NCI-H146 treated with DMSO at 0.1 percent for 48 hours (cell line): ENCODE results near the gene USP32.

ENCODE experiments used
- DNase-seq: peaks from one replicate; lab custom pipeline; 2025; ENCODE audit not compliant: unreplicated experiment; lab: John Stamatoyannopoulos, UW

The USP32 gene

DNA sequence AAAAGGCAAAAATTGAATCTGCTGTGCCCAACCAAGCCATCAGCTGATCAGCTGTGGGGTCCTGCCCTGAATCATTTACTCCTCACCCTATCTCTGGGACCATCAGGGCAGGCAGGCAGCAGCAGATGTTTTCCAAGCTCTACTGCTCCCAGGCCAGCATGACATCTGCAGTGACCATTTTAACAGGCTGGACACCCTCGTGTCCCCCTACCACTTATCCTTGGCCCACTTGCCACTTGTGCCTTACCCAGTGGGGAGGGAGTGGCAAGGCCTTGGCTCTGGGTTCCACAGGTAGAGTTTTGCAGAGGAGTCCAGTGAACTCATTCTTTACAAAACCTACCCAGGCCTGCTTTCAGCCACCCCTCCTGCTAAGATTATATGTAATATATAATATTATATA lies 254.2 kb downstream of the USP32 start:
- no peak for DNase-seq

- no peak for DNase-seq
Observed at GRCh38 chr17:60135951-60136666, 255.8 kb downstream of the USP32 start.

DNA sequence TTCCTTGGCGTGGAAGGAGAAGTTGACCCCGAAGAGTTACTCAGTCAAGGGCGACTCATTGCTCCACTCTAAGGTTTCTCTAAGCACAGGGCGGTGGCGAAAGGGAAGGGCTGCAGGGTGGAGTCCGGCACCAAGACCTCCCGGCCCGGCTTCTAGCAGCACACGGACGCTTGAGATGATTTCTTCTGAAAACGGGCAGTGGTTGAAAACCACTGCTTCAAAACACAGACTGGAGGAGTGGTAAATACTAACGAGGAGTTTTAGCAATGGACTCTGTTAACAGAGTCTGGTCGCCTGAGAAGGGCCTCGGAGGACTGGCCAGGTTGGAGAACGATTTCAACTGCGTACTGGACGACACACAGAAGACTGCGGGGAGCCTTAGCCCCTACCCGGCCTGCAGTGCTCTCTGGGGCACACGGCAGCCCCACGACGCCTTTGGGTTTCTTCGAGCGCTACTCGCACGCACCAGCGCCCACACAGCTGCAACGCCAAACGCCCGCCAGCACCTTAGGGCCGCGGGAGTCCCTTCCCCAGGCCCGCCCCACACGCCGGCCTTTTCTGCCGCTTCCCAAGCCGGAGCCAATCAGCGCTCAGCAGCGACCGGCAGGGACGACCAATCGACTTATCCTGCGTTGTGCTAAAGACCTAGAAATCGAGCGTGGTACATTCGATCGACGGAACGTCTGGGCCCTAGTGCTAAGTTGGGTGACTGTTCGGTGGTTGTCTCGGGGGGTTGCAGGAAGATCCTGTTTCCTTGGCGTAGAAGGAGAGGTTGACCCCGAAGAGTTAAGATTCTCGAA lies 256.6 kb downstream of the USP32 start:
- peak; percentile 43 for DNase-seq

DNA sequence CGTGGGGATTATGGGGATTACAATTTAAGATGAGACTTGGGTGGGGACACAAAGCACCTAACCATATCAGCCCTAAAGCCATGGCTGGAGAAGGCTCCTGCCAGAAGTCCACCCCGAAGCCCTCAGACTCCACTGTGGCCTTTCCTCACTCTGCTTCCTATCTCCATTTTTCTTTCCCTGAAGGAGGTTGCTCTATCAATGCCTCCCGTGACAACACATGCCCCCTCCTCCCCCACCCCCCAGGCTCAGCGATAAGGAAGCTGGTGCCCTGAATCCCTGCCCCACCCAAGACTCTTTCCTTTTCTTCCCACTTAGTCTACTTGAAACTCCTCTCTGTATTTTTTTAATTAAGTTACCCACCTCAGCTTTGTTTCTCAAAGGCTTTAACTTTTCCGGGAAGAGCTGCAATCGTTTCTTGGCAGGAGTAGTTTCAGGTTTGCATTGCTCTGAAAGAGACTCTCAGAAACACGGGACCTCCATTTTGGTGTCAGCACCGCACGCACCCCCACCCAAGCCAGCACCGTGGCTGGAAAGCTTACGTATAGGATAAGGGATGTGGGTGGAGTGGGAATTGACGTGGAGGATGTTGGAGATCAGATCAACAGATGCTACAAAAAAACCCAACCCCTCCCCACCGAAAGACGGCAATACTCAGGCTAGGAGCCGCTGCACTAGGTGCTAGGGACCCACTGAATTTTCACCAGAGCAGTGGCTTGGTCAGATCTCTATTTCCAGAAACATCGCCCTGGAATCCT lies 257.4 kb downstream of the USP32 start:
- DNase-seq: no peak

DNA sequence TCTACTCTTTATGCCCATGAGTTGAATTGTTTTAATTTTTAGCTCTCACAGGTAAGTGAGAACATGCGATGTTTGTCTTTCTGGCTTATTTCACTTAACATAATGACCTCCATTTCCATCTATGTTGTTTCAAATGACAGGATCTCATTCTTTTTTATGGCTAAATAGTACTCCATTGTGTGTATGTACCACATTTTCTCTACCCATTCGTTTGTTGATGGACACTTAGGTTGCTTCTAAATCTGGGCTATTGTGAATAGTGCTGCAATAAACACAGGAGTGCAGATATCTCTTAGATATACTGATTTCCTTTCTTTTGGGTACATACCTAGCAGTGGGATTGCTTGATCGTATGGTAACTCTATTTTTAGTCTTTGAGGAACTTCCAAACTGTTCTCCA lies 261.5 kb downstream of the USP32 start:
- DNase-seq: no peak

- no peak for DNase-seq
Observed at GRCh38 chr17:60129164-60129563, 262.8 kb downstream of the USP32 start.
